ENCODE results near the gene TMEM62.

- no peak for TF ChIP-seq CTCF (optimal IDR thresholded peaks at IDR 0.05 in 1 of 3, IDR thresholded peaks at IDR 0.05 in 1 of 3, conservative IDR thresholded peaks at IDR 0.05 in 1 of 3; ENCODE audit: extremely low read depth in 1 of 3, insufficient read depth in 2 of 3, low read length in 3 of 3)
- no peak for TF ChIP-seq EZH2 (IDR thresholded peaks at IDR 0.05; ENCODE audit: low read length)
These were observed 12.8 kb downstream of the TMEM62 start for GRCh38 chr15:43146184-43146583.
